H9 (cell line): ENCODE measurements around the gene CDH4. TPM values are rescaled to one million over a fixed set of nuclear protein-coding genes. Genes with fewer than 3 reads are reported as not detected.
A peak's percentile ranks its signal among the peaks of the same experiment; 100 is the strongest.

ENCODE experiments used
- DNase-seq: peaks from one replicate; pipeline ENCODE4 v3.0.0-alpha.2; 2017
- H2AFZ ChIP-seq: one replicate; pipeline ENCODE4 v1.6.1; 2013; ENCODE audit warnings: mild to moderate bottlenecking, low read length, control low read depth, moderate library complexity
- H2AK5ac ChIP-seq: 2 replicates; pipeline ENCODE4 v1.6.1; 2013; ENCODE audit warnings: low read length, control low read depth, mixed read lengths; ENCODE audit not compliant: insufficient read length
- H2BK120ac ChIP-seq: one replicate; pipeline ENCODE4 v1.6.1; 2013; ENCODE audit warnings: low read depth, mild to moderate bottlenecking, low read length, control low read depth, inconsistent platforms; ENCODE audit not compliant: poor library complexity, severe bottlenecking
- H2BK12ac ChIP-seq: 2 replicates; pipeline ENCODE4 v1.6.1; 2013; ENCODE audit warnings: low read length, control low read depth, mixed read lengths, low read depth; ENCODE audit not compliant: insufficient read length
- H2BK15ac ChIP-seq: 2 replicates; pipeline ENCODE4 v1.6.1; 2013; ENCODE audit warnings: low read depth, low read length, control low read depth
- H2BK20ac ChIP-seq: one replicate; pipeline ENCODE4 v1.6.1; 2013; ENCODE audit warnings: low read depth, mild to moderate bottlenecking, low read length, control low read depth, inconsistent platforms; ENCODE audit not compliant: poor library complexity, severe bottlenecking
- H2BK5ac ChIP-seq: 2 replicates; pipeline ENCODE4 v1.6.1; 2013; ENCODE audit warnings: low read length, control low read depth, mixed read lengths; ENCODE audit not compliant: insufficient read length
- H3K14ac ChIP-seq: 2 replicates; pipeline ENCODE4 v1.6.1; 2013; ENCODE audit warnings: low read length, control low read depth; ENCODE audit not compliant: insufficient read depth
- H3K18ac ChIP-seq: 2 replicates; pipeline ENCODE4 v1.6.1; 2013; ENCODE audit warnings: low read depth, mild to moderate bottlenecking, mixed read lengths, low read length, control low read depth; ENCODE audit not compliant: insufficient read length
- H3K23ac ChIP-seq: 2 replicates; pipeline ENCODE4 v1.6.1; 2013; ENCODE audit warnings: low read length, control low read depth, mixed read lengths, low read depth; ENCODE audit not compliant: insufficient read length
- H3K23me2 ChIP-seq: 2 replicates; pipeline ENCODE4 v1.6.1; 2013; ENCODE audit warnings: low read depth, mild to moderate bottlenecking, mixed read lengths, low read length, control low read depth; ENCODE audit not compliant: insufficient read length, poor library complexity, severe bottlenecking
- H3K27ac ChIP-seq: 2 replicates; pipeline ENCODE4 v1.5.1; 2013; ENCODE audit warnings: low read length, control low read depth, mixed read lengths, low read depth; ENCODE audit not compliant: insufficient read length
- H3K27me3 ChIP-seq: 2 replicates; pipeline ENCODE4 v1.6.1; 2013; ENCODE audit warnings: low read length, control low read depth, inconsistent platforms; ENCODE audit not compliant: insufficient read depth
- H3K4ac ChIP-seq: 2 replicates; pipeline ENCODE4 v1.6.1; 2013; ENCODE audit warnings: low read depth, mild to moderate bottlenecking, control low read depth, inconsistent platforms, low read length, moderate library complexity
- H3K4me1 ChIP-seq: 2 replicates; pipeline ENCODE4 v1.6.1; 2013; ENCODE audit warnings: low read length, control low read depth, inconsistent platforms; ENCODE audit not compliant: insufficient read depth
- H3K4me2 ChIP-seq: 2 replicates; pipeline ENCODE4 v1.6.1; 2013; ENCODE audit warnings: low read length, control low read depth, mixed read lengths; ENCODE audit not compliant: insufficient read length, insufficient read depth
- H3K56ac ChIP-seq: 2 replicates; pipeline ENCODE4 v1.6.1; 2013; ENCODE audit warnings: low read depth, mild to moderate bottlenecking, mixed read lengths, low read length, control low read depth; ENCODE audit not compliant: insufficient read length
- H3K79me1 ChIP-seq: 2 replicates; pipeline ENCODE4 v1.6.1; 2013; ENCODE audit warnings: low read depth, mild to moderate bottlenecking, moderate library complexity, low read length, control low read depth, inconsistent platforms; ENCODE audit not compliant: insufficient read depth, poor library complexity, severe bottlenecking
- H3K79me2 ChIP-seq: 2 replicates; pipeline ENCODE4 v1.6.1; 2013; ENCODE audit warnings: low read length, control low read depth, inconsistent platforms; ENCODE audit not compliant: insufficient read depth
- H3K9ac ChIP-seq: 2 replicates; pipeline ENCODE4 v1.6.1; 2013; ENCODE audit warnings: low read length, control low read depth, mixed read lengths; ENCODE audit not compliant: insufficient read length; ENCODE audit errors: extremely low read depth
- H3K9me3 ChIP-seq: one replicate; pipeline ENCODE4 v1.6.1; 2013; ENCODE audit warnings: low read depth, low read length, inconsistent platforms; ENCODE audit not compliant: control insufficient read depth
- H3T11ph ChIP-seq: one replicate; pipeline ENCODE4 v1.6.1; 2013; ENCODE audit warnings: mild to moderate bottlenecking, low read length, control low read depth, inconsistent platforms
- H4K20me1 ChIP-seq: one replicate; pipeline ENCODE4 v1.6.1; 2013; ENCODE audit not compliant: control insufficient read depth, insufficient read length, insufficient read depth
- H4K5ac ChIP-seq: 2 replicates; pipeline ENCODE4 v1.6.1; 2013; ENCODE audit warnings: low read depth, mild to moderate bottlenecking, mixed read lengths, low read length, control low read depth; ENCODE audit not compliant: insufficient read length
- H4K8ac ChIP-seq: replicated peaks from 2 replicates; pipeline ENCODE4 v1.6.1; 2013; ENCODE audit warnings: low read length, control low read depth, mixed read lengths, low read depth; ENCODE audit not compliant: insufficient read length
- H4K91ac ChIP-seq: 2 replicates; pipeline ENCODE4 v1.6.1; 2013; ENCODE audit warnings: low read depth, mild to moderate bottlenecking, moderate library complexity, mixed read lengths, low read length, control low read depth; ENCODE audit not compliant: insufficient read length
- H3K27ac Mint-ChIP-seq, 3 experiments: 2 replicates in 2 of 3; 3 replicates in 1 of 3; pipeline ENCODE4 v1.8.0; 2020 to 2021; ENCODE audit warnings: mixed read lengths in 3 of 3, mild to moderate bottlenecking in 1 of 3, moderate library complexity in 1 of 3
- H3K27me3 Mint-ChIP-seq: 2 replicates; pipeline ENCODE4 v1.8.0; 2021; ENCODE audit warnings: low read depth, mild to moderate bottlenecking, moderate library complexity, mixed read lengths
- H3K36me3 Mint-ChIP-seq, 3 experiments: 2 replicates in 2 of 3; 3 replicates in 1 of 3; pipeline ENCODE4 v1.8.0; 2020 to 2021; ENCODE audit warnings: low read depth in 3 of 3, mixed read lengths in 3 of 3; ENCODE audit not compliant: insufficient read depth in 1 of 3
- H3K4me1 Mint-ChIP-seq, 2 experiments: 2 replicates each; pipeline ENCODE4 v1.8.0; 2020; ENCODE audit warnings: mixed read lengths in 2 of 2
- H3K4me3 Mint-ChIP-seq, 2 experiments: 2 replicates in 1 of 2; 3 replicates in 1 of 2; pipeline ENCODE4 v1.8.0; 2020 to 2021; ENCODE audit warnings: mild to moderate bottlenecking in 2 of 2, mixed read lengths in 2 of 2, moderate library complexity in 1 of 2
- H3K9me3 Mint-ChIP-seq, 2 experiments: 2 replicates in 1 of 2; 3 replicates in 1 of 2; pipeline ENCODE4 v1.8.0; 2020; ENCODE audit warnings: mild to moderate bottlenecking in 2 of 2, mixed read lengths in 2 of 2, moderate library complexity in 1 of 2
- WGBS: extraction: QIAGEN DNeasy Blood & Tissue Kit; methylation state at CpG from one replicate; pipeline ENCODE4 v1.1.7; 2013; ENCODE audit warnings: missing lambda C conversion rate, low lambda C conversion rate, mixed read lengths; ENCODE audit not compliant: insufficient read length; ENCODE audit errors: extremely low coverage; 5-methylcytosine and 5-hydroxymethylcytosine counted together
- total RNA-seq: library from RNA; stranded (reverse); gene quantifications from 2 replicates; pipeline ENCODE4 v1.2.1, GENCODE V29; 2021
- TF ChIP-seq, protein P1 (sequence below): fragments of 200-600 bp; sonication (generic); conservative IDR thresholded peaks from 3 replicates; pipeline ENCODE4 v1.8.0; 2021; ENCODE audit warnings: antibody characterized with exemption, mild to moderate bottlenecking

The CDH4 gene
- total RNA-seq, 1 experiment from 2014 or later = 3.0 TPM

DNA sequence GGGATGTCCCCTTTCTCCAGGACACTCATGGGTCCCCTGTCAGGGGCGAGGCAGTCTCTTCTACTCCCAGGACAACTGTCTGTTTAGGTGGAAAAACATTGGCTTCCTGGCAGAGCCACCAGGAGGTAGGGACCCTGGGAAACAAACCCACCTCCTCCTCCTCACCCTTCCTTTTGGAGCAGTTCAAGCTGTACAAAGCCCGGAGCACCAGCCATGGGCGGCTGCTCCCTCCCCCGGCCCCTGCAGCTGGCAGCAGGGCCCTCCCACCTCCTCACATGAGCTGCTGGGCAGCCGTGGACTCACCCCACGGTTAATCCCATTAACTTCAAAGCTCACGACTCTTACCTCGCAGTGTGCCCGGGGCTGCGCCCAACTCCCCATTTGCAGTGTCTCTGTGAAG is 48.6 kb downstream of the CDH4 start:
- H3K23me2 ChIP-seq = no peaks in the 10 kb centered on the region
- no peak overlapping the region for H2BK20ac ChIP-seq
- H3K9ac ChIP-seq = no peak overlapping the region
- no CpG with 5 or more reads among the region's 10 CpGs for WGBS
- no peaks in the 10 kb centered on the region for H3K79me1 ChIP-seq
- H3K9me3 Mint-ChIP-seq = no peaks in the 10 kb centered on the region
- H3K27ac ChIP-seq = no peak overlapping the region
- H3K9me3 ChIP-seq = no peaks in the 10 kb centered on the region
- peaks cover 14 to 18% of the 10 kb centered on the region in 2 experiments for H3K4me1 Mint-ChIP-seq
- H3K14ac ChIP-seq = no peak overlapping the region; the same call in 1 of the 2 replicates
- no peak overlapping the region for H3T11ph ChIP-seq
- no peak overlapping the region for H3K56ac ChIP-seq
- H2BK12ac ChIP-seq = no peak overlapping the region
- peaks cover 14% of the 10 kb centered on the region for H3K27me3 Mint-ChIP-seq
- no peak overlapping the region for H2AFZ ChIP-seq
- H3K23ac ChIP-seq = no peak overlapping the region
- TF ChIP-seq, protein P1, sequence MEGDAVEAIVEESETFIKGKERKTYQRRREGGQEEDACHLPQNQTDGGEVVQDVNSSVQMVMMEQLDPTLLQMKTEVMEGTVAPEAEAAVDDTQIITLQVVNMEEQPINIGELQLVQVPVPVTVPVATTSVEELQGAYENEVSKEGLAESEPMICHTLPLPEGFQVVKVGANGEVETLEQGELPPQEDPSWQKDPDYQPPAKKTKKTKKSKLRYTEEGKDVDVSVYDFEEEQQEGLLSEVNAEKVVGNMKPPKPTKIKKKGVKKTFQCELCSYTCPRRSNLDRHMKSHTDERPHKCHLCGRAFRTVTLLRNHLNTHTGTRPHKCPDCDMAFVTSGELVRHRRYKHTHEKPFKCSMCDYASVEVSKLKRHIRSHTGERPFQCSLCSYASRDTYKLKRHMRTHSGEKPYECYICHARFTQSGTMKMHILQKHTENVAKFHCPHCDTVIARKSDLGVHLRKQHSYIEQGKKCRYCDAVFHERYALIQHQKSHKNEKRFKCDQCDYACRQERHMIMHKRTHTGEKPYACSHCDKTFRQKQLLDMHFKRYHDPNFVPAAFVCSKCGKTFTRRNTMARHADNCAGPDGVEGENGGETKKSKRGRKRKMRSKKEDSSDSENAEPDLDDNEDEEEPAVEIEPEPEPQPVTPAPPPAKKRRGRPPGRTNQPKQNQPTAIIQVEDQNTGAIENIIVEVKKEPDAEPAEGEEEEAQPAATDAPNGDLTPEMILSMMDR = no peak
- H4K8ac ChIP-seq = no peak overlapping the region
- no peak overlapping the region for H2BK15ac ChIP-seq
- no peak overlapping the region for H2BK5ac ChIP-seq
- no peak overlapping the region for H4K5ac ChIP-seq
- peak overlapping the region in 1 of 3 experiments; percentile 67; a peak in 1 of 7 replicates for H3K27ac Mint-ChIP-seq
- no peaks in the 10 kb centered on the region for H3K79me2 ChIP-seq
- H3K4ac ChIP-seq = no peak overlapping the region
- H3K27me3 ChIP-seq = no peaks in the 10 kb centered on the region
- no peaks in the 10 kb centered on the region for H3K36me3 Mint-ChIP-seq
- DNase-seq = no peak
- H2BK120ac ChIP-seq = no peak overlapping the region
- no peak overlapping the region for H2AK5ac ChIP-seq
- no peaks in the 10 kb centered on the region; the same call in 1 of the 2 replicates for H3K4me1 ChIP-seq
- no peak overlapping the region for H3K4me2 ChIP-seq
- H3K4me3 Mint-ChIP-seq = no peak overlapping the region
- no peak overlapping the region for H4K91ac ChIP-seq
- H4K20me1 ChIP-seq = no peaks in the 10 kb centered on the region
- no peak overlapping the region for H3K18ac ChIP-seq
